Effector memory CD4-positive, alpha-beta T cell (primary cell): Measurements from ENCODE around the gene OAS3.
"Not testable (repeated sequence)": the region's sequence is repeated elsewhere in the genome, so short reads cannot be mapped to it uniquely, and the experiment has no call there.

ENCODE experiments used
- DNase-seq, 3 donors: peaks; one replicate each; pipeline ENCODE4 v3.0.0-alpha.2; 2020
- H3K27ac ChIP-seq: 2 replicates; pipeline ENCODE4 v1.7.0; 2013; ENCODE audit warnings: mild to moderate bottlenecking, low read length, moderate library complexity; ENCODE audit not compliant: insufficient read depth, poor library complexity, severe bottlenecking
- H3K27me3 ChIP-seq: replicated peaks from 2 replicates; pipeline ENCODE4 v1.7.0; 2013; ENCODE audit warnings: mild to moderate bottlenecking, low read length; ENCODE audit not compliant: insufficient read depth, control insufficient read depth, poor library complexity, severe bottlenecking
- H3K36me3 ChIP-seq: 2 replicates; pipeline ENCODE4 v1.7.0; 2013; ENCODE audit warnings: mild to moderate bottlenecking, low read length, moderate library complexity; ENCODE audit not compliant: control insufficient read depth, insufficient read depth
- H3K4me1 ChIP-seq: 2 replicates; pipeline ENCODE4 v1.7.0; 2013; ENCODE audit warnings: low read length, mild to moderate bottlenecking; ENCODE audit not compliant: control insufficient read depth, insufficient read depth, poor library complexity, severe bottlenecking
- H3K4me3 ChIP-seq: 2 replicates; pipeline ENCODE4 v1.7.0; 2013; ENCODE audit warnings: low read length, low read depth, mild to moderate bottlenecking; ENCODE audit not compliant: insufficient read depth, poor library complexity, severe bottlenecking
- H3K9me3 ChIP-seq: 2 replicates; pipeline ENCODE4 v1.7.0; 2013; ENCODE audit warnings: mild to moderate bottlenecking, low read length, moderate library complexity; ENCODE audit not compliant: control insufficient read depth

The OAS3 gene

DNA sequence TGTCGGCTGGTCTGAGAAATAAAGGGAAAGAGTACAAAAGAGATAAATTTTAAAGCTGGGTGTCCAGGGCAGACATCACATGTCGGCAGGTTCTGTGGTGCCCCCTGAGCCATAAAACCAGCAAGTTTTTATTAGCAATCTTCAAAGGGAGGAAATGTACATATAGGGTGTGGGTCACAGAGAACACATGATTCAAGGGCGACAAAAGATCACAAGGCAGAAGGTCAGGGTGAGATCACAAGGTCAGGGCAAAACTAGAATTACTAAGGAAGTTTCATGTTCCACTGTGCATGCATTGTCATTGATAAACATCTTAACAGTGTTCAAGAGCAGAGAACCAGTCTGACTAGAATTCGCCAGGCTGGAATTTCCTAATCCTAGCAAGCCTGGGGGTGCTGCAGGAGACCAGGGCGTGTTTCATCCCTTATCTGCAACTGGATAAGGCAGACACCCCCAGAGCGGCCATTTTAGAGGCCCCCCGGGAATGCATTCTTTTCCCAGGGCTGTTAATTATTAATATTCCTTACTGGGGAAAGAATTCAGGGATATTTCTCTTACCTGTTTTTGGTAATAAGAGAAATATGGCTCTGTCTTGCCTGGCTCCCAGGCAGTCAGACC is 11.7 kb upstream of the OAS3 start:
- not testable (repeated sequence) for H3K4me1 ChIP-seq, H3K36me3 ChIP-seq, H3K27me3 ChIP-seq, DNase-seq, H3K4me3 ChIP-seq, H3K9me3 ChIP-seq, H3K27ac ChIP-seq

DNA sequence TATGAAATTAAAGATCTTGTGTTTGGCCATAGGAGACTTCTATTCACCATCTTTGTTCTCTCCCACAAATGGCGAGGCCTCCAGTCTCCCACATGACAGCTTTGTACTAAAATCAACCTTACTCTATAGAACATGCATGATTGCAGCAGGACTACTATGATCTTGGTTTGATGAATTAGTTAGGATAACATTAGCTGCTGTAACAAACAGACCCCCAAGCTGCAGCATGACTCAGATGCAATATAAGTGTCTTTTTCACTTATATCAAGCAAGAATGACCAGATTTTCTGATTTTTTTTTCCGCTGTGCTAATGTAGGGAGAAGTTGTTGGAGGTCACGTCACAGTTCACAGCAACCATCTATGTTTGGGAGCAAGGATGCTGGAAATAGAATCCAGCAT is 10.8 kb upstream of the OAS3 start:
- no peak overlapping the region for H3K27ac ChIP-seq
- no peaks in the 10 kb centered on the region for H3K9me3 ChIP-seq
- H3K36me3 ChIP-seq: no peaks in the 10 kb centered on the region
- DNase-seq: no peak
- no peaks in the 10 kb centered on the region for H3K4me1 ChIP-seq
- no peak overlapping the region for H3K4me3 ChIP-seq
- no peaks in the 10 kb centered on the region for H3K27me3 ChIP-seq

DNA sequence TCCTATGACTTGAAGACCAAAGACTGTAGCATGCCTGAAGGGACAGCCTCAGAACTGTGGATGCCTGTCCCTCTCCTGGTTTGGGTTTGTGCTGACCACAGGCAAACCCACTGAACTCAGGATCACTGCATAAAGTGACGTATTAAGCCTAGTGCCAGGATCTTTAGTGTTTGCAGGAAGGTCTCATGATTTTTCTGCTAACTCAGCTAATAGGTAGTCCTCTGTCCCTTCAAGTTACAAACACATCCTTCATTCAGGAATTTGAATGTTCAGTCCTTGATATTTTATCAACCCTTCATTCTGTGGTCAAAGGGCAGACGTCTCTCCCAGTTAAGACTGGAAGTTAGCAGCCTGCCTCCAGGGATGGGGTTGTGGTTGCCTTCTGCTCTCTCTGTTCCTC is 10.3 kb upstream of the OAS3 start:
- no peaks in the 10 kb centered on the region for H3K4me1 ChIP-seq
- DNase-seq: no peak
- H3K27ac ChIP-seq: no peak overlapping the region
- no peaks in the 10 kb centered on the region for H3K27me3 ChIP-seq
- no peak overlapping the region for H3K4me3 ChIP-seq
- no peaks in the 10 kb centered on the region for H3K9me3 ChIP-seq
- no peaks in the 10 kb centered on the region for H3K36me3 ChIP-seq

DNA sequence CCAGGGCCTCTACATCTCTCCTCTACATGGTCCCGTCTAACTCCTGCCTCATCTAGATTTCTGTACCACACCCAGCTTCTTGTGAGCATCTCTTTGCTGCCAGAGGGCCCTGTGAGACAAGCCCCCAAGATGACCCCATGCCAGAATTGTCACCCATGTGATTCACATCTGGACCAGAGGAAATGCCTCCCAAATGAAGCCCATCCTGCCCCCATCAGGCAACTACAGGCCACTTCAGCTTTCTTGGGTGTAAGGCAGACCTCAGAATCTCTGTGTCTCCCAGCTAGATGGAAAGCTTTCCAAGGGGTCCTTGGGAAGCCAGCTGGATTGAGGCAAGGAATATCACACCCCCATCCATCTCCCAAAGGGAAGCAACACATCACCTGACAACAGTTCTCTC is 9.3 kb upstream of the OAS3 start:
- Histone ChIP-seq H3K4me3 (no peak overlapping the region), H3K27ac (no peak overlapping the region), H3K9me3 (no peaks in the 10 kb centered on the region), H3K36me3 (no peaks in the 10 kb centered on the region), H3K4me1 (no peaks in the 10 kb centered on the region), H3K27me3 (no peaks in the 10 kb centered on the region)
- DNase-seq: no peak

DNA sequence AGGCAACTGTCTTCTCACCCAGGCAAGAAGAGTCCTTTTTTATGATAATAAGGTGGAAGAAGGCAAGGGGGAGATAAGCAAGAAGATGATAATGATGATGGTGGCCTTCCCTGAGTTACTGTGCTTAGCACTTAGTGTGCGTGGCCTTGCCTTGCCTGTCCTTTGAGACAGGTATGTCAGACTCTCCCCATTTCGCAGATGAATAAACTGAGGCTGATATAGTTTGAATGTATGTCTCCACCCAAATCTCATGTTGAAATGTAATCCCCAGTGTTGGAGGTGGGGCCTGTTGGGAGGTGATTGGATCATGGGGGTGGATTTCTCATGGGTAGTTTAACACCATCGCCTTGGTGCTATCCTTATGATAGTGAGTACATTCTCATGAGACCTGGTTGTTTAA is 8.6 kb upstream of the OAS3 start:
- Histone ChIP-seq H3K36me3 (no peaks in the 10 kb centered on the region), H3K4me3 (no peak overlapping the region), H3K27ac (no peak overlapping the region), H3K4me1 (no peaks in the 10 kb centered on the region), H3K27me3 (no peaks in the 10 kb centered on the region), H3K9me3 (no peaks in the 10 kb centered on the region)
- DNase-seq: no peak

DNA sequence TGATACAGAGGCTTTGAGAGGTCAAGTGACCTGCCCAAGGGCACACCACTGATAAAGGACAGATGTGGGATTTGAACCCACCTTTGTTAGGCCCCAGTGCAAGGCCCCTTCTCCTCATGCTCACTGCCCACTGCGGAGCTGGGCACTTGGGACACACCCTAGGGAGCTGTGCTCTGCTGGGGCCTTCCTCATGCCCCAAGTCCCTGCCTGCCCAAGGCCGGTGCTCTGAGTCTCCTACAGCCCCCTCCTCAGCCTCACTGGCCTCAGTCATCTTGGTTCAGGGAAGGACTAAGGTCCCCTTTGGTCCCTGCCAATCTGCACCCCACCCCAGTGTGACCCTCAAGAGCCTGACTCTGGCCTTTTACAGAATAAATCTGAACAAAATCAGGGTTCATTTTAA is 7.9 kb upstream of the OAS3 start:
- Histone ChIP-seq H3K36me3 (no peaks in the 10 kb centered on the region), H3K4me1 (no peaks in the 10 kb centered on the region), H3K27me3 (no peaks in the 10 kb centered on the region), H3K9me3 (no peaks in the 10 kb centered on the region), H3K27ac (no peak overlapping the region), H3K4me3 (no peak overlapping the region)
- no peak for DNase-seq

DNA sequence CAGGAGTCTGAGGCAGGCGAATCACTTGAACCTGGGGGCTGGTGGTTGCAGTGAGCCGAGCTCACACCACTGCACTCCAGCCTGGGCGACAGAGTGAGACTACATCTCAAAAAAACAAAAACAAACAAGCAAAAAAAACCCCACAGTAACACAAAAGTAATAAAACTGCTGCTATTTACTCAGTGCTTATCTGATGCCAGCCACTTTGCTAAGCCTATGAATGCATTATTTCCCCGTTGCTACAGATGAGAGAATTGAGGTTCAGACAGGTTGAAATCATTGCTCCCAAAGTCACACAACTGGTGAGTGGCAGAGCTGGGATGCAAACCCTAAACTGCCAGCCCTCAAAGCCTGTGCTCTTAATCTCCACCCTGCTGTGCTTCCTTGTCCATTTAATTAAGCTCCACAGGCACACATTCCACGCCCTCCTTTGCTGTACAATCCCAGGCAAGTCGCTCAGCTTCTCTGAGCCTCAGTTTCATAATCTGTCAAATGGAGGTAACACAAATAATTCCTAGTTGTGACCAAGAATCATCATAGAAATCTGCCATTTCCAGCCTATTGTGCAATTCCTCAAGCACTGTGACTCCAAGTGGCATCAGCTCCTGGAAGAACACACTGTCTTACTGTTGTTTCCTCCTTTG is 5.7 kb upstream of the OAS3 start:
- no peak for DNase-seq
- Histone ChIP-seq H3K27me3 (no peaks in the 10 kb centered on the region), H3K4me1 (peaks cover 3% of the 10 kb centered on the region), H3K27ac (no peak overlapping the region), H3K36me3 (no peaks in the 10 kb centered on the region), H3K9me3 (no peaks in the 10 kb centered on the region), H3K4me3 (no peak overlapping the region)

DNA sequence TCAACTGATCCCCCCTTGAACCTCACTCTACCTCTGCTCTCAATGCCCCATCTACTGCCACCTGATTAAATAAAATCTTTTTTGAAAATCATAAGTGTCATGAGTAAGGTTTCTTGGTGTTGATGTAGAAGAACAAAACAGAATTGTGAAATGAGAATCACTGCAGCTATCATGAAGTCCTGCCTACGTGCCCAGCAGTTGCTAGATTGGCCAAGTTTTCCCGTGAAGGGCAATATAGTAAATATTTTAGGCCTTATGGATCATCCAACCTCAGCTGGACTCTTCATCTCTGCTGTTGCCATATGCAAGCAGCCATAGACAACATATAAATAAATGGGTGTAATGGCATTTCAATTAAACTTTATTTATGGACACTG is 5.2 kb upstream of the OAS3 start:
- no peak overlapping the region for H3K4me3 ChIP-seq
- H3K27ac ChIP-seq: no peak overlapping the region
- peaks cover 3% of the 10 kb centered on the region for H3K4me1 ChIP-seq

DNA sequence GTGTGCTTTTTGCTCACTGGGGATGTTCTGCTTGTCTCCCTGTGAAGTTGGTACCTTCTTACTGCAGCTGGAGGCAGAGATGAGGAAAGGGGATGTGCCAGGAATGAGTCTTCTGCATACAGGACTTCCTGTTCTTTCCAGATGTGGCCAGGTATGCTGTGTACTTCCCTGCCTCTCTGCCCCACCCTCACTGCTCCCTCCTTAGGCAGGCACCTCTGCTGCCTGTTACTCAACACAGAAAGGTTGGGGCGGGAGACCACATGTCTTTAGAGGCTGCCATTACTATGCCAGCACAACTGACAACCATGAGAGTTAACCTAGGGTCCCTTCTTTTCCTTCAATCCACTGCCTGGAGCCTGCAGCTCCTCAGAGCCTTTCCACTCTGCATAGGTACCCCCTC is 2.0 kb upstream of the OAS3 start:
- Histone ChIP-seq H3K9me3 (no peaks in the 10 kb centered on the region), H3K27ac (no peak overlapping the region), H3K4me3 (no peak overlapping the region), H3K36me3 (peaks cover under 1% of the 10 kb centered on the region), H3K27me3 (no peaks in the 10 kb centered on the region), H3K4me1 (peaks cover 19% of the 10 kb centered on the region)
- DNase-seq: no peak

More for the DNA sequence above, 5.2 kb upstream of the OAS3 start:
- H3K27me3 ChIP-seq: no peaks in the 10 kb centered on the region
- no peaks in the 10 kb centered on the region for H3K36me3 ChIP-seq
- no peak for DNase-seq
- H3K9me3 ChIP-seq: no peaks in the 10 kb centered on the region

DNA sequence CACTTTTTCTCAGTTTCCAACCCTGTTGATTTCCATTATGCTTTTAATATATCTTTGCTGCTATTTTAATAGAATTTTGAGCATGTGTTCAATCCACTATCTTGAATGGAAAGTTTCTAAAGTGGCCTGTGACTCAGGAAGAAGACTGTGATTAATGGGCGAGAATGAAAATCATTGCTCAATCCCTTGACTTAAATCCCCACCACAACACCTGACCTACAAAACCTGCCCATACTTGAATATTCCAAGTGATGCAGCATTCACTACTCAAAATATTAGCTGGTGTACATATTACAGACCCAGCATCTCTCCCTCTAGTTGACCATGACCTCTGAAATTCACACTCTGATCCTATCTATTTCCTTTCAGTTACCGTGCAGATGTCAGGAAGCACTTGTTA is 1.3 kb upstream of the OAS3 start:
- no peak for DNase-seq
- H3K36me3 ChIP-seq: peaks cover 7% of the 10 kb centered on the region
- H3K27ac ChIP-seq: no peak overlapping the region
- no peak overlapping the region for H3K4me3 ChIP-seq
- no peaks in the 10 kb centered on the region for H3K9me3 ChIP-seq
- no peaks in the 10 kb centered on the region for H3K27me3 ChIP-seq
- H3K4me1 ChIP-seq: peaks cover 19% of the 10 kb centered on the region
